ENCODE results near the gene LMO2. TPM values are rescaled to one million over a fixed set of nuclear protein-coding genes. Genes with fewer than 3 reads are reported as not detected.

LMO2 gene
- total and polyA plus RNA-seq, 2 donors (not counting 3 experiments of a cell fraction or from before 2014, with no cell fraction given), result 60.4 to 66.8 TPM

DNA sequence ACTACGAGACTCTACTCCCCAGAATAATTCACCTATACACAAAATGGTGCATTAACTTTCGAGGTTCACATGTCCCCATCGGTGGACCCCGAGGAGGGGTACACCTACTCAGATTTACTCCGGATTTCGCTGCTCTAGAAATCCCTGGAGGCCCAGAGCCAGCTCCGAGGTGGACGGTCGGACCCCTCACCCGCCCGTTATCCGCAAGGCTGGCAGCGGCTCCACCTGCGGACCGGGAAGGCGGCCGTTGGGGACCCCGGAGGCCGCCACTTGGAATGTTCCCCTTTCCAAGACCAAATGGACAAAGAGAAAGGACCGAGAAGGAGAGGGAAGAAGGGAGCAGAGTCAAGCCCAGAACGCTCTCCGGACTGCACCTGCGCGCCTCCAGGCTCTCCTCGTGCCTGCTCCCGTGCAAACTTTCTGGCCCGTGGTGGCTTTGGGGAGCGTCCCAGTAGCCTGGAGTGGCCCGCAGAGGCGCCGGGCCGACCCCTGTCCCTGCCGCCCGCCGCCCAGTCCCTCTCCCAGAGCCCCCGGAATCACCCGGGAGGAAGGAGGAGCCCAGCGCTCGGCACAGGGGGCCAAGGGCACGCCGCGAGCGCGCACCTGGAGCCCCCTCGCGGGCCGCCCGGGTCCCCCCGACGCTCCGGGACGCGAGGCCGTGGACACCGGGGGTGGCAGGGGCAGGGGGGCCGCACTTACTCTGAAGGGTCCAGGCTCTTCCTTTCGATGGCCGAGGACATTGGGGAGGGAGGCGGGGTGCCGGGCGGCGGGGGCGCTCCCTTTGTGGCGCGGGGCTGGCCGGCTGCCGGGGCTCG is 23.0 kb downstream of the LMO2 start:
- peak overlapping the region; percentile 17 for H2AFZ ChIP-seq (ENCODE audit: low read depth, low read length)
- H3K4me2 ChIP-seq (ENCODE audit: insufficient read depth, low read length), result peak overlapping the region; percentile 58
- H3K9me3 ChIP-seq (replicated peaks; ENCODE audit: control insufficient read depth, insufficient read depth, low read length), result no peaks in the 10 kb centered on the region
- peak overlapping the region; percentile 73 for H3K9ac ChIP-seq (replicated peaks; ENCODE audit: extremely low read depth, insufficient read depth, low read length)
- H3K79me2 ChIP-seq (ENCODE audit: control insufficient read depth, insufficient read depth, low read length), result no peaks in the 10 kb centered on the region
- no peak for DNase-seq (ENCODE audit: low read depth, low spot score)
- peaks cover 0 to 8% of the 10 kb centered on the region in 2 experiments for H3K36me3 ChIP-seq (ENCODE audit: control insufficient read depth in 2 of 2, extremely low read depth in 1 of 2, insufficient read depth in 2 of 2, low read length in 2 of 2)
- ChIA-PET POLR2A (interaction anchor here (0.5 to 1.2 kb wide), 2 partner anchors 61 to 660 kb away, joined by 3 to 4 read pairs; no protein-coding TSS in a partner anchor), CTCF (interaction anchor here (0.6 to 5.8 kb wide), 14 partner anchors 10 to 126 kb away, joined by 3 to 59 read pairs (median 5); no protein-coding TSS in a partner anchor)
- H3K27me3 ChIP-seq (ENCODE audit: control insufficient read depth in 2 of 2, insufficient read depth in 2 of 2, low read length in 2 of 2), result no peaks in the 10 kb centered on the region
- TF ChIP-seq POLR2A (IDR thresholded peaks at IDR 0.05; ENCODE audit: low read depth, low read length), result no peak
- TF ChIP-seq JUN (IDR thresholded peaks at IDR 0.05; ENCODE audit: borderline replicate concordance, insufficient read depth, insufficient read length, low read depth), result no peak
- TF ChIP-seq, protein P1, sequence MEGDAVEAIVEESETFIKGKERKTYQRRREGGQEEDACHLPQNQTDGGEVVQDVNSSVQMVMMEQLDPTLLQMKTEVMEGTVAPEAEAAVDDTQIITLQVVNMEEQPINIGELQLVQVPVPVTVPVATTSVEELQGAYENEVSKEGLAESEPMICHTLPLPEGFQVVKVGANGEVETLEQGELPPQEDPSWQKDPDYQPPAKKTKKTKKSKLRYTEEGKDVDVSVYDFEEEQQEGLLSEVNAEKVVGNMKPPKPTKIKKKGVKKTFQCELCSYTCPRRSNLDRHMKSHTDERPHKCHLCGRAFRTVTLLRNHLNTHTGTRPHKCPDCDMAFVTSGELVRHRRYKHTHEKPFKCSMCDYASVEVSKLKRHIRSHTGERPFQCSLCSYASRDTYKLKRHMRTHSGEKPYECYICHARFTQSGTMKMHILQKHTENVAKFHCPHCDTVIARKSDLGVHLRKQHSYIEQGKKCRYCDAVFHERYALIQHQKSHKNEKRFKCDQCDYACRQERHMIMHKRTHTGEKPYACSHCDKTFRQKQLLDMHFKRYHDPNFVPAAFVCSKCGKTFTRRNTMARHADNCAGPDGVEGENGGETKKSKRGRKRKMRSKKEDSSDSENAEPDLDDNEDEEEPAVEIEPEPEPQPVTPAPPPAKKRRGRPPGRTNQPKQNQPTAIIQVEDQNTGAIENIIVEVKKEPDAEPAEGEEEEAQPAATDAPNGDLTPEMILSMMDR (IDR thresholded peaks at IDR 0.05; ENCODE audit: extremely low read depth in 1 of 2, insufficient read depth in 1 of 2, low read depth in 1 of 2, low read length in 2 of 2), result no peak
- peak; percentile 55 for TF ChIP-seq EZH2 (IDR thresholded peaks at IDR 0.05; ENCODE audit: borderline replicate concordance, low read depth, low read length, severe bottlenecking)
- H3K9me1 ChIP-seq (replicated peaks; ENCODE audit: control insufficient read depth, extremely low read depth, insufficient read depth, low read length), result no peaks in the 10 kb centered on the region
- H4K20me1 ChIP-seq (replicated peaks; ENCODE audit: control insufficient read depth, extremely low read depth, insufficient read depth, low read length), result no peaks in the 10 kb centered on the region
- H3K4me1 ChIP-seq (ENCODE audit: control insufficient read depth, extremely low read depth, insufficient read depth, low read length), result peaks cover 23% of the 10 kb centered on the region
- no peak overlapping the region for H3K27ac ChIP-seq (ENCODE audit: insufficient read depth, low read depth, low read length)
- intact Hi-C loops (cut with micrococcal nuclease), result loop anchor here (1.0 to 5.0 kb wide), 3 partner anchors 11 to 183 kb away; partner anchors contain the start of gene CAPRIN1
- BruUV-seq (replicated peaks), result no TSS peak
- peak overlapping the region; percentile 56 to 90 (median 57) for H3K4me3 ChIP-seq (replicated peaks in 1 of 3; ENCODE audit: insufficient read depth in 1 of 3, low read depth in 1 of 3, low read length in 3 of 3)
- FAIRE-seq, result no peak
- dilution Hi-C loops (cut with MboI; ENCODE audit: extremely low pct_ligation_motif_present, low sequenced_read_pairs), result no loop called here

Data from endothelial cell of umbilical vein (primary cell).